ENCODE data around the gene PDE7B.

The PDE7B gene

GRCh38 chr6:135823851-135824250 is 27.6 kb upstream of the PDE7B start:
- Histone ChIP-seq H3K4me3 (replicated peaks; ENCODE audit: insufficient read depth, low read length) (no peak overlapping the region), H3K27ac (replicated peaks) (no peak overlapping the region), H3K27me3 (ENCODE audit: insufficient read depth, poor library complexity, severe bottlenecking) (peaks cover 3% of the 10 kb centered on the region)
- TF ChIP-seq CTCF (IDR thresholded peaks at IDR 0.05; ENCODE audit: insufficient read depth, low read length) = no peak
- TF ChIP-seq SPI1 (IDR thresholded peaks at IDR 0.05; ENCODE audit: borderline replicate concordance, low read depth) = no peak
- TF ChIP-seq GABPA (IDR thresholded peaks at IDR 0.05; ENCODE audit: low read depth) = no peak
- TF ChIP-seq POLR2AphosphoS5 (IDR thresholded peaks at IDR 0.05; ENCODE audit: low read depth) = no peak
- no peak for TF ChIP-seq REST (IDR thresholded peaks at IDR 0.05; ENCODE audit: insufficient replicate concordance, low read depth)
- DNase-seq (ENCODE audit: low read depth in 1 of 2, low spot score in 1 of 2) = no peak

DNA sequence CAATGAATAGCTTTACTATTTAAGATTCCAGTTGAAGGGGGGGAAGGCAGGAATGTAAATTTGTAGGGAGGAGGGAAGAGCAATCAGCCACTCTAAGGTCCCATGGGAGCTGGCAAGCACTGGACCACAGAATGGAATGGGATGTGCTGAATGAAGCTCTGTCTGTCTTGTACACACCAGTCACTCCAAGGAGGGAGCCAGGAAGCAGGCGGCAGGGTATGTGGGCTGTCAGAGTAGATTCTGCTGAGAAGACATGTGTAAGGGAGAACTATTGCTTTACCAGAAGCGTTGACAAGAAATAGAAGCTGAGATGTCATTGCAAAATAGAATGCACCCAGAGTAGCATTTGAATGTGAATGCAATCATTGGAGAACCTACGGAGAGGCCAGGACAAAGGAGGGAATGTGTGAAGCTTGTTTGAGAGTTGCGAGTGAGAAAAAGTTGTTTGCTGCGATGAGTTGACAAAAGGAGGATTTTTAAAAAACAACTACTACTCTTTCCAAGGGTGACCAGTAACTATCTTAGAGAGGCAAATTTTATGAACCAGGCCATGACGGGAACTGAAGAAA is 25.2 kb upstream of the PDE7B start:
- Histone ChIP-seq H3K27me3 (ENCODE audit: insufficient read depth, poor library complexity, severe bottlenecking) (no peaks in the 10 kb centered on the region), H3K4me3 (replicated peaks; ENCODE audit: insufficient read depth, low read length) (no peak overlapping the region), H3K27ac (replicated peaks) (no peak overlapping the region)
- TF ChIP-seq GABPA (IDR thresholded peaks at IDR 0.05; ENCODE audit: low read depth) = no peak
- no peak for TF ChIP-seq SPI1 (IDR thresholded peaks at IDR 0.05; ENCODE audit: borderline replicate concordance, low read depth)
- TF ChIP-seq REST (IDR thresholded peaks at IDR 0.05; ENCODE audit: insufficient replicate concordance, low read depth) = no peak
- TF ChIP-seq POLR2AphosphoS5 (IDR thresholded peaks at IDR 0.05; ENCODE audit: low read depth) = no peak
- TF ChIP-seq CTCF (IDR thresholded peaks at IDR 0.05; ENCODE audit: insufficient read depth, low read length) = no peak
- DNase-seq (ENCODE audit: low read depth in 1 of 2, low spot score in 1 of 2) = no peak

DNA sequence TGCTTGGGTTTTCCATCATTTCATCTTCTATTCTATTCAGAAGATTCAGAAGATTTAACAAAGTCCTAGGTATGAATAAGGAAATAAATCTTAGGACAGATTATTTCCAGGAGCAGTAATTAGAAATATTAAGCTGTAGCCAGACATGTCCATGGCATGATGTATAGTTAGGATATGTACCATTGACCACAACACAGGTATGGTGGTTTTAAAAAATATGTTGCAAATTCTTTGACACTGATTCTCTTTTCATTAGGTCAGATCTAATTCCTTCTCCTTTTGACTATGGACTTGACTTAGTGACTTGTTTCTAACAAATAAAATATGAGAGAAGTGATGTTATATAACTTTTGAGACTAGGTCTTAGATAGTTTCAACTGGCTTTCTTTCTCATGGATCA is 23.5 kb upstream of the PDE7B start:
- Histone ChIP-seq H3K27ac (replicated peaks) (no peak overlapping the region), H3K27me3 (ENCODE audit: insufficient read depth, poor library complexity, severe bottlenecking) (no peaks in the 10 kb centered on the region), H3K4me3 (replicated peaks; ENCODE audit: insufficient read depth, low read length) (no peak overlapping the region)
- TF ChIP-seq SPI1 (IDR thresholded peaks at IDR 0.05; ENCODE audit: borderline replicate concordance, low read depth) = no peak
- no peak for TF ChIP-seq CTCF (IDR thresholded peaks at IDR 0.05; ENCODE audit: insufficient read depth, low read length)
- TF ChIP-seq POLR2AphosphoS5 (IDR thresholded peaks at IDR 0.05; ENCODE audit: low read depth) = no peak
- TF ChIP-seq REST (IDR thresholded peaks at IDR 0.05; ENCODE audit: insufficient replicate concordance, low read depth) = no peak
- no peak for TF ChIP-seq GABPA (IDR thresholded peaks at IDR 0.05; ENCODE audit: low read depth)
- no peak for DNase-seq (ENCODE audit: low read depth in 1 of 2, low spot score in 1 of 2)
